Loucy (cell line): ENCODE results near the gene MATK.

Experiments
- H2AFZ ChIP-seq: fragments of 200-600 bp; sonication (generic); 2 replicates; pipeline ENCODE4 v1.6.0; 2016; ENCODE audit warnings: antibody characterized with exemption, mild to moderate bottlenecking, low read length, moderate library complexity
- H3F3A ChIP-seq: fragments of 200-600 bp; 2 replicates; pipeline ENCODE4 v1.6.0; 2016; ENCODE audit warnings: antibody characterized with exemption, low read depth, mild to moderate bottlenecking
- H3K27me3 ChIP-seq: fragments of 200-600 bp; sonication (generic); 2 replicates; pipeline ENCODE4 v1.6.1; 2014; ENCODE audit warnings: low read length, mild to moderate bottlenecking; ENCODE audit not compliant: insufficient read depth, poor library complexity, severe bottlenecking
- H3K36me3 ChIP-seq: fragments of 200-600 bp; sonication (generic); 2 replicates; pipeline ENCODE4 v1.6.1; 2016; ENCODE audit warnings: low read length; ENCODE audit not compliant: insufficient read depth
- H3K4me1 ChIP-seq: fragments of 200-600 bp; sonication (generic); 2 replicates; pipeline ENCODE4 v1.5.1; 2014; ENCODE audit warnings: low read length, mild to moderate bottlenecking; ENCODE audit not compliant: insufficient read depth, poor library complexity, severe bottlenecking
- H3K4me2 ChIP-seq: fragments of 200-600 bp; sonication (generic); 2 replicates; pipeline ENCODE4 v1.6.0; 2014; ENCODE audit warnings: antibody characterized with exemption, low read length, low read depth, mild to moderate bottlenecking; ENCODE audit not compliant: poor library complexity, severe bottlenecking
- H3K4me3 ChIP-seq: fragments of 200-600 bp; sonication (generic); 2 replicates; pipeline ENCODE4 v1.5.1; 2014; ENCODE audit warnings: low read length, mild to moderate bottlenecking, mixed read lengths; ENCODE audit not compliant: poor library complexity, severe bottlenecking
- H3K79me2 ChIP-seq: fragments of 200-600 bp; sonication (generic); 2 replicates; pipeline ENCODE4 v1.6.1; 2014; ENCODE audit warnings: low read length; ENCODE audit not compliant: insufficient read depth
- H3K9ac ChIP-seq: fragments of 200-600 bp; sonication (generic); 2 replicates; pipeline ENCODE4 v1.6.0; 2014; ENCODE audit warnings: mild to moderate bottlenecking, low read depth, low read length, moderate library complexity; ENCODE audit not compliant: poor library complexity, severe bottlenecking
- H3K9me2 ChIP-seq: fragments of 200-600 bp; sonication (generic); replicated peaks from 2 replicates; pipeline ENCODE4 v1.6.1; 2016; ENCODE audit warnings: low read depth, low read length, mixed read lengths
- H3K9me3 ChIP-seq: fragments of 200-600 bp; sonication (generic); 2 replicates; pipeline ENCODE4 v1.6.1; 2014; ENCODE audit warnings: mild to moderate bottlenecking, antibody characterized with exemption, low read length, low read depth; ENCODE audit not compliant: insufficient read depth
- H4K20me1 ChIP-seq: fragments of 200-600 bp; sonication (generic); 2 replicates; pipeline ENCODE4 v1.6.0; 2014; ENCODE audit warnings: antibody characterized with exemption, low read length, mild to moderate bottlenecking; ENCODE audit not compliant: insufficient read depth, poor library complexity, severe bottlenecking
- EZH2phosphoT487 ChIP-seq: fragments of 200-600 bp; IDR thresholded peaks from 2 replicates; pipeline ENCODE4 v1.6.1; 2018; ENCODE audit warnings: antibody characterized with exemption, mild to moderate bottlenecking, moderate library complexity, borderline replicate concordance
- TF ChIP-seq, protein P1 (sequence below): fragments of 200-600 bp; sonication (generic); conservative IDR thresholded peaks from 2 replicates; pipeline ENCODE4 v1.5.1; 2014; ENCODE audit warnings: mild to moderate bottlenecking, antibody characterized with exemption, low read length

MATK gene

GRCh38 chr19:3771906-3772455 is 14.2 kb downstream of the MATK start, which contains the start of gene RAX2:
Gene RAX2 (minus strand): TSS chr19:3772228. CDS start chr19:3771742, 486 bp downstream.
- Histone ChIP-seq H3K4me1 (no peaks in the 10 kb centered on the region), H3K9me2 (no peaks in the 10 kb centered on the region), H4K20me1 (no peaks in the 10 kb centered on the region), H3K36me3 (peaks cover 7% of the 10 kb centered on the region; the same call in 1 of the 2 replicates), H3K9me3 (no peaks in the 10 kb centered on the region), H3K4me2 (no peak within 1 kb of the TSS), H3K4me3 (no peak within 1 kb of the TSS), H2AFZ (no peak within 1 kb of the TSS), H3K9ac (no peak within 1 kb of the TSS), H3K27me3 (no peaks in the 10 kb centered on the region), H3F3A (no peaks in the 10 kb centered on the region), H3K79me2 (no peaks in the 10 kb centered on the region)
- no peak for TF ChIP-seq EZH2phosphoT487
- TF ChIP-seq, protein P1, sequence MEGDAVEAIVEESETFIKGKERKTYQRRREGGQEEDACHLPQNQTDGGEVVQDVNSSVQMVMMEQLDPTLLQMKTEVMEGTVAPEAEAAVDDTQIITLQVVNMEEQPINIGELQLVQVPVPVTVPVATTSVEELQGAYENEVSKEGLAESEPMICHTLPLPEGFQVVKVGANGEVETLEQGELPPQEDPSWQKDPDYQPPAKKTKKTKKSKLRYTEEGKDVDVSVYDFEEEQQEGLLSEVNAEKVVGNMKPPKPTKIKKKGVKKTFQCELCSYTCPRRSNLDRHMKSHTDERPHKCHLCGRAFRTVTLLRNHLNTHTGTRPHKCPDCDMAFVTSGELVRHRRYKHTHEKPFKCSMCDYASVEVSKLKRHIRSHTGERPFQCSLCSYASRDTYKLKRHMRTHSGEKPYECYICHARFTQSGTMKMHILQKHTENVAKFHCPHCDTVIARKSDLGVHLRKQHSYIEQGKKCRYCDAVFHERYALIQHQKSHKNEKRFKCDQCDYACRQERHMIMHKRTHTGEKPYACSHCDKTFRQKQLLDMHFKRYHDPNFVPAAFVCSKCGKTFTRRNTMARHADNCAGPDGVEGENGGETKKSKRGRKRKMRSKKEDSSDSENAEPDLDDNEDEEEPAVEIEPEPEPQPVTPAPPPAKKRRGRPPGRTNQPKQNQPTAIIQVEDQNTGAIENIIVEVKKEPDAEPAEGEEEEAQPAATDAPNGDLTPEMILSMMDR: no peak

GRCh38 chr19:3771000-3771905 is 14.9 kb downstream of the MATK start:
- no peaks in the 10 kb centered on the region for H4K20me1 ChIP-seq
- TF ChIP-seq EZH2phosphoT487: no peak
- TF ChIP-seq, protein P1: no peak
- H3F3A ChIP-seq: no peaks in the 10 kb centered on the region
- no peaks in the 10 kb centered on the region for H3K9me2 ChIP-seq
- H3K27me3 ChIP-seq: no peaks in the 10 kb centered on the region
- no peak overlapping the region for H3K9ac ChIP-seq
- no peaks in the 10 kb centered on the region for H3K79me2 ChIP-seq
- no peak overlapping the region for H3K4me3 ChIP-seq
- no peak overlapping the region for H2AFZ ChIP-seq
- no peak overlapping the region for H3K4me2 ChIP-seq
- no peaks in the 10 kb centered on the region for H3K4me1 ChIP-seq
- H3K36me3 ChIP-seq: peaks cover 7% of the 10 kb centered on the region; the same call in 1 of the 2 replicates
- no peaks in the 10 kb centered on the region for H3K9me3 ChIP-seq

GRCh38 chr19:3770136-3770999 is 15.8 kb downstream of the MATK start:
- Histone ChIP-seq H3K27me3 (no peaks in the 10 kb centered on the region), H4K20me1 (no peaks in the 10 kb centered on the region), H3K9me2 (no peaks in the 10 kb centered on the region), H3K4me3 (no peak overlapping the region), H3K36me3 (peaks cover 7% of the 10 kb centered on the region; the same call in 1 of the 2 replicates), H3K9me3 (no peaks in the 10 kb centered on the region), H2AFZ (no peak overlapping the region), H3K79me2 (no peaks in the 10 kb centered on the region), H3K4me2 (no peak overlapping the region), H3F3A (no peaks in the 10 kb centered on the region), H3K9ac (no peak overlapping the region), H3K4me1 (no peaks in the 10 kb centered on the region)
- TF ChIP-seq EZH2phosphoT487: no peak
- TF ChIP-seq, protein P1: no peak
